ENCODE data around the gene ALPL. TPM values are rescaled to one million over a fixed set of nuclear protein-coding genes. Genes with fewer than 3 reads are reported as not detected.

ALPL gene
- total RNA-seq, 1 donor from 2014 or later = 43.1 TPM

GRCh38 chr1:21510113-21510493 lies 880 bp downstream of the ALPL start:
- no peak for DNase-seq (ENCODE audit: extremely low spot score, unreplicated experiment)
- peak; percentile 18 for TF ChIP-seq CTCF (conservative IDR thresholded peaks at IDR 0.05)
- peaks cover 16% of the 10 kb centered on the region for H3K4me1 Mint-ChIP-seq (ENCODE audit: unreplicated experiment)
- no peak overlapping the region for H3K27ac Mint-ChIP-seq
- no peaks in the 10 kb centered on the region for H3K36me3 Mint-ChIP-seq
- H3K27me3 Mint-ChIP-seq = peaks cover 42% of the 10 kb centered on the region
- peak overlapping the region; percentile 80 for H3K4me3 Mint-ChIP-seq
- H3K9me3 Mint-ChIP-seq = no peaks in the 10 kb centered on the region

- Mint-ChIP-seq H3K9me3 (no peaks in the 10 kb centered on the region), H3K4me3 (peak overlapping the region; percentile 80), H3K27me3 (peaks cover 42% of the 10 kb centered on the region), H3K4me1 (ENCODE audit: unreplicated experiment) (peaks cover 16% of the 10 kb centered on the region), H3K27ac (no peak overlapping the region), H3K36me3 (no peaks in the 10 kb centered on the region)
- no peak for DNase-seq (ENCODE audit: extremely low spot score, unreplicated experiment)
- no peak for TF ChIP-seq CTCF (conservative IDR thresholded peaks at IDR 0.05)
Observed at GRCh38 chr1:21510885-21511578, 1.8 kb downstream of the ALPL start.

GRCh38 chr1:21511579-21512522 lies 2.6 kb downstream of the ALPL start:
- Mint-ChIP-seq H3K4me1 (ENCODE audit: unreplicated experiment) (peaks cover 21% of the 10 kb centered on the region), H3K27ac (no peak overlapping the region), H3K27me3 (peaks cover 38% of the 10 kb centered on the region), H3K9me3 (no peaks in the 10 kb centered on the region), H3K4me3 (peak overlapping the region; percentile 59), H3K36me3 (no peaks in the 10 kb centered on the region)
- TF ChIP-seq CTCF (conservative IDR thresholded peaks at IDR 0.05) = no peak
- DNase-seq (ENCODE audit: extremely low spot score, unreplicated experiment) = no peak

- Mint-ChIP-seq H3K27ac (no peak overlapping the region), H3K9me3 (no peaks in the 10 kb centered on the region)
Observed at GRCh38 chr1:21514245-21514644, 5.0 kb downstream of the ALPL start.

GRCh38 chr1:21517161-21517589 lies 8.0 kb downstream of the ALPL start:
- H3K4me1 Mint-ChIP-seq (ENCODE audit: unreplicated experiment) = peaks cover 18% of the 10 kb centered on the region
- H3K27me3 Mint-ChIP-seq = peaks cover 4% of the 10 kb centered on the region
- no peak overlapping the region for H3K4me3 Mint-ChIP-seq
- no peak for DNase-seq (ENCODE audit: extremely low spot score, unreplicated experiment)
- no peak for TF ChIP-seq CTCF (conservative IDR thresholded peaks at IDR 0.05)
- H3K9me3 Mint-ChIP-seq = no peaks in the 10 kb centered on the region
- no peaks in the 10 kb centered on the region for H3K36me3 Mint-ChIP-seq
- H3K27ac Mint-ChIP-seq = no peak overlapping the region

More at GRCh38 chr1:21514245-21514644, 5.0 kb downstream of the ALPL start:
- no peak for DNase-seq (ENCODE audit: extremely low spot score, unreplicated experiment)
- TF ChIP-seq CTCF (conservative IDR thresholded peaks at IDR 0.05) = no peak
- peaks cover 24% of the 10 kb centered on the region for H3K4me1 Mint-ChIP-seq (ENCODE audit: unreplicated experiment)
- H3K4me3 Mint-ChIP-seq = no peak overlapping the region
- peaks cover 25% of the 10 kb centered on the region for H3K27me3 Mint-ChIP-seq
- no peaks in the 10 kb centered on the region for H3K36me3 Mint-ChIP-seq

Data from type B pancreatic cell (in vitro differentiated cells).